ENCODE measurements around the gene CSRP3.

Gene CSRP3

GRCh38 chr11:19201737-19202605 lies at the start of gene CSRP3:
CSRP3 (minus strand) TSS chr11:19201983; CDS start chr11:19192448, 9,535 bp downstream.
- TF ChIP-seq CTCF (IDR thresholded peaks at IDR 0.05; ENCODE audit: low read depth, low read length) = no peak
- DNase-seq (ENCODE audit: extremely low read depth, low read depth) = no peak

- TF ChIP-seq CTCF (IDR thresholded peaks at IDR 0.05; ENCODE audit: low read depth, low read length) = no peak
These were observed 49.8 kb upstream of the CSRP3 start for GRCh38 chr11:19251577-19251976.

GRCh38 chr11:19246816-19247215 lies 45.0 kb upstream of the CSRP3 start:
- DNase-seq (ENCODE audit: extremely low read depth, low read depth) = no peak
- TF ChIP-seq CTCF (IDR thresholded peaks at IDR 0.05; ENCODE audit: low read depth, low read length) = no peak

More at GRCh38 chr11:19251577-19251976, 49.8 kb upstream of the CSRP3 start:
- no peak for DNase-seq (ENCODE audit: extremely low read depth, low read depth)

GRCh38 chr11:19245351-19245750 lies 43.6 kb upstream of the CSRP3 start:
- no peak for TF ChIP-seq CTCF (IDR thresholded peaks at IDR 0.05; ENCODE audit: low read depth, low read length)
- DNase-seq (ENCODE audit: extremely low read depth, low read depth) = no peak

GRCh38 chr11:19244621-19245020 lies 42.8 kb upstream of the CSRP3 start:
- DNase-seq (ENCODE audit: extremely low read depth, low read depth) = no peak
- no peak for TF ChIP-seq CTCF (IDR thresholded peaks at IDR 0.05; ENCODE audit: low read depth, low read length)

GRCh38 chr11:19244084-19244483 lies 42.3 kb upstream of the CSRP3 start:
- DNase-seq (ENCODE audit: extremely low read depth, low read depth) = no peak
- TF ChIP-seq CTCF (IDR thresholded peaks at IDR 0.05; ENCODE audit: low read depth, low read length) = no peak

- no peak for DNase-seq (ENCODE audit: extremely low read depth, low read depth)
- no peak for TF ChIP-seq CTCF (IDR thresholded peaks at IDR 0.05; ENCODE audit: low read depth, low read length)
These were observed 41.8 kb upstream of the CSRP3 start for GRCh38 chr11:19243613-19244012.

Measured in AG09319 (cell line).